HFFc6 (cell line): ENCODE measurements around the gene ANKRD52. TPM values are rescaled to one million over a fixed set of nuclear protein-coding genes. Genes with fewer than 3 reads are reported as not detected.

ENCODE experiments used
- DNase-seq: peaks from one replicate; pipeline ENCODE4 v3.0.0-alpha.2; 2018
- H3K27ac Mint-ChIP-seq: 2 replicates; pipeline ENCODE4 v1.8.0; 2020; ENCODE audit warnings: mild to moderate bottlenecking, mixed read lengths
- H3K27me3 Mint-ChIP-seq: 2 replicates; pipeline ENCODE4 v1.8.0; 2021; ENCODE audit warnings: mild to moderate bottlenecking, moderate library complexity, mixed read lengths; ENCODE audit not compliant: insufficient read depth
- H3K36me3 Mint-ChIP-seq: 2 replicates; pipeline ENCODE4 v1.8.0; 2021; ENCODE audit warnings: low read depth, mixed read lengths
- H3K4me1 Mint-ChIP-seq: 2 replicates; pipeline ENCODE4 v1.8.0; 2020; ENCODE audit warnings: low read depth, mixed read lengths
- H3K4me3 Mint-ChIP-seq: 2 replicates; pipeline ENCODE4 v1.8.0; 2020; ENCODE audit warnings: mild to moderate bottlenecking, moderate library complexity, mixed read lengths
- H3K9me3 Mint-ChIP-seq: 2 replicates; pipeline ENCODE4 v1.8.0; 2020; ENCODE audit warnings: mild to moderate bottlenecking, mixed read lengths
- CTCF ChIP-seq: fragments of 200-600 bp; sonication (generic); IDR thresholded peaks from 2 replicates; pipeline ENCODE4 v1.5.0; 2021; ENCODE audit warnings: antibody characterized with exemption, mild to moderate bottlenecking
- total RNA-seq, 6 experiments: library from RNA; stranded (reverse); fragmentation: NEBNext Ultra II Directional; extraction: Animal tissue kit (Norgen Biotek cat#: 25700); gene quantifications; 2 replicates in 1 of 6; 3 replicates in 5 of 6; pipeline ENCODE4 v1.2.3, GENCODE V29; 2021

The ANKRD52 gene
- total RNA-seq, 6 experiments from 2014 or later = 57.9 to 87.8 (median 68.6) TPM

GRCh38 chr12:56237552-56237951 is 20.6 kb downstream of the ANKRD52 start:
- no peaks in the 10 kb centered on the region for H3K9me3 Mint-ChIP-seq
- no peak for DNase-seq
- TF ChIP-seq CTCF = no peak
- no peak overlapping the region for H3K4me3 Mint-ChIP-seq
- no peaks in the 10 kb centered on the region for H3K4me1 Mint-ChIP-seq
- no peak overlapping the region for H3K27ac Mint-ChIP-seq
- peaks cover 13% of the 10 kb centered on the region for H3K36me3 Mint-ChIP-seq
- peaks cover 10% of the 10 kb centered on the region for H3K27me3 Mint-ChIP-seq

DNA sequence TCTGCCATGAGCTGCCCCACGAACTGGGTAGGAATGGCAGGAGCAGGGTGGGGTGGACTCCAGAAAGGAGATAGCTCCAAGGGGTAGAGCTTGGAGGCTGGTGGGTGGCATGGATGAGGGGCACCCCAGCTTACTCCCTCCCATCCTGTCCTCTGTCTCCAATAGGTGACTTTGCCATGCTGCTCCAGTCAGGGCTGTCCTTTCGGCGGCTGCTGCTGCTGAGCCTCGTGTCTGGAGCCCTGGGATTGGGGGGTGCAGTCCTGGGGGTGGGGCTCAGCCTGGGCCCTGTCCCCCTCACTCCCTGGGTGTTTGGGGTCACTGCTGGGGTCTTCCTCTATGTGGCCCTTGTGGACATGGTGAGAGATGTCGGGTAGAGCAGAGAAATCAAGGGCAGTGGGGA is 21.2 kb downstream of the ANKRD52 start:
- Mint-ChIP-seq H3K4me1 (no peaks in the 10 kb centered on the region), H3K27ac (peak overlapping the region; percentile 16; the same call in 1 of the 2 replicates), H3K4me3 (no peak overlapping the region), H3K9me3 (no peaks in the 10 kb centered on the region), H3K36me3 (peaks cover 13% of the 10 kb centered on the region), H3K27me3 (peaks cover 10% of the 10 kb centered on the region)
- TF ChIP-seq CTCF = no peak
- no peak for DNase-seq

DNA sequence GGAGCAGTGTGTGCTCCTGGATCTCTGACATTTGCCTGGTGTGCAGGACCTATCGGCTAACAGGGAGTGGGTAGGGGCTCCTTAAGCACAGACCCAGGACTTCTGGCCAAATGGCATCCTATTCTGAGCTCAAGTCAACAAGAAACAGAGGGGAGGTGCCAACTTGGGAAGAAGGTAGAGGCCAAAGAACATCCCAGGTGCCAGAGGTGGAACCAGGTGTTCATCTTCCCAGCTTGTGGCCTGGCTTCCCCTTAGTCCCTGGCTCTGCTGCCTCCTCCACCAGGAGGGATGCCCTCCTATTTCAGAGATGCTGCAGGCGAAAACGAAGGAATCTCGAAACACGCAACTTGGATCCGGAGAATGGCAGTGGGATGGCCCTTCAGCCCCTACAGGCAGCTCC is 22.1 kb downstream of the ANKRD52 start:
- no peak for TF ChIP-seq CTCF
- Mint-ChIP-seq H3K36me3 (peaks cover 10% of the 10 kb centered on the region), H3K27ac (no peak overlapping the region; the same call in 1 of the 2 replicates), H3K4me3 (no peak overlapping the region), H3K4me1 (no peaks in the 10 kb centered on the region), H3K27me3 (peaks cover 14% of the 10 kb centered on the region), H3K9me3 (no peaks in the 10 kb centered on the region)
- DNase-seq = no peak

DNA sequence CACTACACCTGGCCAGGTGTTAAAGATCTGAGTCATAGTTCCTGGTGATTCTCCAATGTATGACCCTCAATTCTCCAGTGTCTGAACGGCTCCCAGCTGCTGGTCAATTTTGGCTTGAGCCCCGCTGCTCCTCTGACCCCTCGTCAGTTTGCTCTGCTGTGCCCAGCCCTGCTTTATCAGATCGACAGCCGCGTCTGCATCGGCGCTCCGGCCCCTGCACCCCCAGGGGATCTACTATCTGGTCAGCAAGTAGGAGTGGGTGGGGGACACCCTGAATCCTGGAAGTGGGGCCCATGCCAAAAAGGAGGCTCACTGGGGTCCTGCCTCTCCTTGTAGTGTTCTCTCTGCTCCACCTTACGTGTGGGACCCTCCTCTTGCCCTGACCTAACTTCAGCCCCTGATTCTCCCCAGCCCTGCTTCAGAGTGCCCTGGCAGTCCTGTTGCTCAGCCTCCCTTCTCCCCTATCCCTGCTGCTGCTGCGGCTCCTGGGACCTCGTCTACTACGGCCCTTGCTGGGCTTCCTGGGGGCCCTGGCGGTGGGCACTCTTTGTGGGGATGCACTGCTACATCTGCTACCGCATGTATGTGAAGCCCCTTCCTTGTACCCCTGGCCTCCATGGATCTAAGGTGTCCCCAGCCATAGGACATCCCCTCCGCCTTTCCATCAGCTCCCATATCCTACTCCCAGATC is 23.3 kb downstream of the ANKRD52 start:
- H3K4me3 Mint-ChIP-seq = no peak overlapping the region; the same call in 1 of the 2 replicates
- no peaks in the 10 kb centered on the region for H3K9me3 Mint-ChIP-seq
- H3K4me1 Mint-ChIP-seq = no peaks in the 10 kb centered on the region
- no peak for DNase-seq
- peaks cover 16% of the 10 kb centered on the region for H3K27me3 Mint-ChIP-seq
- H3K27ac Mint-ChIP-seq = peak overlapping the region; percentile 19; the same call in 1 of the 2 replicates
- peaks cover 5% of the 10 kb centered on the region for H3K36me3 Mint-ChIP-seq
- no peak for TF ChIP-seq CTCF

- Mint-ChIP-seq H3K4me1 (no peaks in the 10 kb centered on the region), H3K9me3 (no peaks in the 10 kb centered on the region)
- no peak for DNase-seq
Observed at GRCh38 chr12:56231184-56231582, 27.0 kb downstream of the ANKRD52 start.

More at GRCh38 chr12:56231184-56231582, 27.0 kb downstream of the ANKRD52 start:
- peaks cover 13% of the 10 kb centered on the region for H3K27me3 Mint-ChIP-seq
- H3K27ac Mint-ChIP-seq = no peak overlapping the region
- no peak overlapping the region for H3K4me3 Mint-ChIP-seq
- peaks cover 2% of the 10 kb centered on the region for H3K36me3 Mint-ChIP-seq
- TF ChIP-seq CTCF = no peak
